Stimulated activated CD8-positive, alpha-beta memory T cell treated with anti-CD3 and anti-CD28 coated beads, Interleukin-7, amount 100 ng/mL, for 4 hours (primary cell): Measurements from ENCODE around the gene ECM1.

Experiments
- DNase-seq, 2 donors: peaks; one replicate each; pipeline ENCODE4 v3.0.0-alpha.2; 2020; ENCODE audit warnings: low read depth in 2 of 2

The ECM1 gene

DNA sequence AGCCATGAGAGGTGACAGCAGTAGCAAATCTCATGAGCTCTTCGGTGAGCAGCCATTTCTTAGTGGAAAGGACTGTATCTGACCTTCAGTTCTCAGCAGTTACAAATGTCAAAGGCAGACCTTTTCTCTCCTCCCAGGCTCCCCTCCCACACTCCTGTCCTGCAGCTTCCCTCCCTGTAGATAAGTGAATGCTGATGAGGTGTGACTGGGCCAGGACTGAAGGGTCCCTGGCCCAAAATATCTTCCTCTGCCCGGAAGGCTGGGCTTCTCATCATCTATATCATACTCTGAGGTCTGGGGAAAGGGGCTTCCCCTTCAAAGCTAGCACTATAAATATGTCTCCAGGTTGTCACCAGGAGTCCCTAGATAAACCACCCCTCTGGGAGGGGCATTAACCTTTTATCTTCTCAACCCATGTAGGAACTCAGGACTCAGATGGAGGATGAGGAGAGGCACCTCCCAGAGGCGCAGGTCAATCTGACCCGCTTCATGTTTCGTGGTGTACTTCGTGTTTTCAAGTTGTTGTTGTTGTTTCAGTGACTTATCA lies 37.6 kb downstream of the ECM1 start:
- DNase-seq = no peak

- DNase-seq = no peak
Observed at GRCh38 chr1:150546294-150546937, 38.5 kb downstream of the ECM1 start.

- DNase-seq = no peak
Observed at GRCh38 chr1:150548324-150548631, 40.4 kb downstream of the ECM1 start.

GRCh38 chr1:150548632-150549495 lies 41.0 kb downstream of the ECM1 start, which contains the start of gene ADAMTSL4:
Gene ADAMTSL4 (plus strand): TSS chr1:150549408. CDS start chr1:150552289, 2,881 bp downstream.
- no peak for DNase-seq

DNA sequence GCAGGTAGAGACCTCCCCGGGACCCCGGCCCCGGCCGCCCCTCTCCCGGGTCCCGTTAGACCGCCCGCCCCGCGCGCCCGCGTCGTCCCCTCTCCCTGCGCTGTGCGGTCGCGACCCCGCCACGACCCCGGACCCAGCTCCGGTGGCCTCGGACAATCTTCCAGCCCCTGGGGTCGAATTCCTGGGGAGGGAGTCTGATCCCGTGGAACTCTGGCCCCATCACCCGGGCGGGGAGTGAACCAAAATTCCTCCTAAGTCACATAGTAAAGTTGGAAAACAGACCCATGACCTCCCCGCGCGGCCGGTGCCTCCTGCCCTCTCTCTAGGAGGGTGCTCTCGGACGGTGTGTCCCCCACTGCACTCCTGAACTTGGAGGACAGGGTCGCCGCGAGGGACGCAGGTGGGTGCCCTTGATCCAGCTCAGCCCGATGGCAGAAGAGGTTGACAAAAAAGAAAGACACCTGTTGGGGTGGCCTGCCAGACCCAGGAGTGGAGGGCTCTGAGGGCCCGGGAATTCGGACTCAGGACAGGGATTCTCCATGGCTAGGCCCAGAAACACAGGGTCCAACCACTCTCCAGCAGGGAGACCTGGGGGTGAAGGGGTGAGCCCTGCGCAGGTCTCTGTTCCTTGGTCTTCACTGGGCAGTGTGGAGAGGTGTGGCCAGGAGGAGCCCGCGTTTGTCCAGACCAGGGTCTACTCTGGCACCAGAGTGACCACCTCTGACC lies 41.8 kb downstream of the ECM1 start:
- DNase-seq = no peak

- no peak for DNase-seq
Observed at GRCh38 chr1:150550222-150551050, 42.5 kb downstream of the ECM1 start.

DNA sequence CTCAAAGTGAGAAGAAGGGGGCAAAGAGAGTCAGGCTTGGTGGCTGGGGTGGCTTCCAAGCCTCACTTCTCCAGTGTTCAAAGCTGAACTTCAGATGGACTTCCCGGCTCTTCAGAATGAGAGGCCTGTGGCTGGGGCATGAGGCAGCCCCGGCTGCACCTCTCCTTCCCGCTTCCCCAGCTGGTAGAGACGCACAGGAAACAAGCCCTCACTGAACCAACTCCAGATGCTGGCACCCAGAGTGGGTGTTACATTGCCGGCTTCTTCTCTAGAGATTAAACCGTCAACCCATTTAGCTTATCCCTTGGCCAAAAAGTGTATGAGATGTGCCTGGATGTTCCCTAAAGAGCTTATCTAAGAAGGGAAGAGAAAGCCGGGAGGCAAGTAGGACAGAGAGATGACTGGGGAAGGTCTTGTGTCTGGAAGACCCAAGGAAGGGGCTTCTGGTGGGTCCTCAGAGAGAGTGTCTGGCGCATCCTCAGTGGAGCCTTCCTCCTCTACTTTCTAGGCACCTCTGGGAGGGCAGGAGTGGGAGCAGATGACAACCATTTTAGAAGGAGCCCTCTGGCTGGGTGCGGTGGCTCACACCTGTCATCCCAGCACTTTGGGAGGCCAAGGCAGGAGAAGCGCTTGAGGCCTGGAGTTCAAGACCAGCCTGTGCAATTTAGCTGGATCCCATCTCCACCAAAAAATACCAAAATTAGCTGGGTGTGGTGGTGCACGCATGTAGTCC lies 43.3 kb downstream of the ECM1 start:
- no peak for DNase-seq

DNA sequence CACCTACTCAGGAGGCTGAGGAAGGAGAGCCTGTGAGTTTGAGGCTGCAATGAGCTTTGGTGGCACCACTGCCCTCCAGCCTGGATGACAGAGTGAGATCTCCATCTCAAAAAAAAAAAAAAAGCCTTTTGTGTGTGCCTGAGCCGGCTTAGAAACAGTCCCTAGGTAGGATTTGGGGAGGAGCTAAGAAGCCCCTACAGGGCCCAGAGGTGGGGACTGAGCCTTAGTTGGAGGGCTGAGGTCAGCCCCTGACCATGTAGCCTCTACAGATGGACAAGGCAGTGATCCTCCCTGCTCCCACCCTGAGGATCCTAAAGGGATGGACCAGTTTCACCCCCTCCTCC lies 43.8 kb downstream of the ECM1 start:
- no peak for DNase-seq

GRCh38 chr1:150552128-150552910 lies 44.4 kb downstream of the ECM1 start:
- no peak for DNase-seq

- no peak for DNase-seq
Observed at GRCh38 chr1:150552911-150553289, 45.0 kb downstream of the ECM1 start.

DNA sequence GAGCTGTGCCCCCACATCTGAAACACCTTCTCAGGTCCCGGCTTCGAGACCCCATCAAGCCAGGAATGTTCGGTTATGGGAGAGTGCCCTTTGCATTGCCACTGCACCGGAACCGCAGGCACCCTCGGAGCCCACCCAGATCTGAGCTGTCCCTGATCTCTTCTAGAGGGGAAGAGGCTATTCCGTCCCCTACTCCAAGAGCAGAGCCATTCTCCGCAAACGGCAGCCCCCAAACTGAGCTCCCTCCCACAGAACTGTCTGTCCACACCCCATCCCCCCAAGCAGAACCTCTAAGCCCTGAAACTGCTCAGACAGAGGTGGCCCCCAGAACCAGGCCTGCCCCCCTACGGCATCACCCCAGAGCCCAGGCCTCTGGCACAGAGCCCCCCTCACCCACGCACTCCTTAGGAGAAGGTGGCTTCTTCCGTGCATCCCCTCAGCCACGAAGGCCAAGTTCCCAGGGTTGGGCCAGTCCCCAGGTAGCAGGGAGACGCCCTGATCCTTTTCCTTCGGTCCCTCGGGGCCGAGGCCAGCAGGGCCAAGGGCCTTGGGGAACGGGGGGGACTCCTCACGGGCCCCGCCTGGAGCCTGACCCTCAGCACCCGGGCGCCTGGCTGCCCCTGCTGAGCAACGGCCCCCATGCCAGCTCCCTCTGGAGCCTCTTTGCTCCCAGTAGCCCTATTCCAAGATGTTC lies 45.6 kb downstream of the ECM1 start:
- no peak for DNase-seq

DNA sequence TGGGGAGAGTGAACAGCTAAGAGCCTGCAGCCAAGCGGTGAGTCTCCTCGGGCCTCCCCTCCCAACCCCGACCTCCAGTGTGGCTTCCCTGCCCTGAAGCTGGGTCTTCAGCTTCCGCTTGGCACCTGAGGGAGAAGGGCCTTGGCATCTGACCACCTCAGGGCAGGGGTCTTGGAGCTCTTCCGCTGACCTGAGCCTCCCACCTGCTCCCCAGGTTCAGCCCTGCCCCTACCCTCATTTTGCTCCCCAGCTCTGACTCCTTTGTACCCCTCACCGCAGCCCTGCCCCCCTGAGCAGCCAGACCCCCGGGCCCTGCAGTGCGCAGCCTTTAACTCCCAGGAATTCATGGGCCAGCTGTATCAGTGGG lies 46.2 kb downstream of the ECM1 start:
- no peak for DNase-seq

GRCh38 chr1:150555198-150555970 lies 47.5 kb downstream of the ECM1 start:
- DNase-seq = no peak

- DNase-seq = no peak
Observed at GRCh38 chr1:150555971-150556865, 48.3 kb downstream of the ECM1 start.

- DNase-seq = no peak
Observed at GRCh38 chr1:150557065-150557600, 49.2 kb downstream of the ECM1 start.

DNA sequence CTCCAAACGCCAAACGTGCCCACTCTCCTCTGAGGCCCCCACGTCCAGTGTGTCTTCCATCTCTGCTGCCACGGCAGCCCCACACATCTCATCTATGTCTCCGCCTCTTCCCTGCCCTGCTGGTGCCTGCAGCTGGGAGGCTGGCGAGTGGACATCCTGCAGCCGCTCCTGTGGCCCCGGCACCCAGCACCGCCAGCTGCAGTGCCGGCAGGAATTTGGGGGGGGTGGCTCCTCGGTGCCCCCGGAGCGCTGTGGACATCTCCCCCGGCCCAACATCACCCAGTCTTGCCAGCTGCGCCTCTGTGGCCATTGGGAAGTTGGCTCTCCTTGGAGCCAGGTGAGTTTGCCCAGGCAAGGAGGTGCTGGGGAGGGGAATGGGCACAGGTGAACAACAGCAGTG lies 49.9 kb downstream of the ECM1 start:
- no peak for DNase-seq

- DNase-seq = no peak
Observed at GRCh38 chr1:150558303-150558704, 50.4 kb downstream of the ECM1 start.
